ENCODE measurements around the gene C9orf85.

DNA sequence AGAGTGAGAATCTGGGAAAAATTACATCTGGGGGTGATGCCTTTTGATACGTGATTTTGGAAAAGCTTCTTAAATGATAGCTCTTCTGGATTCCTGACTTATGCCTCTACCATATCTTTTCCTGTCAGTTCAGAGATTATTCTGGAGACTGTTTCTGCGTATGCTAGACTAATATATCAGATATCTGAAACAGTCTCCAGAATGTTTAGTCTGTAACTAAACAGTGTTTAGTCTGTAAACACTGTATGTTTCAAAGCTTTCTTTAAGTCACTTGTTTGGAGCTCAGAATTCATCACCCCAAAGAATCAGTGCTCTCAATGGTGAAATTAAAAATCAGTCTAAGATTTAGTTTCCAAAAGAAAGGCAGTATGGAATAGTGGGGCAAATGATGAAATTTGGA is 19.7 kb downstream of the C9orf85 start:
- TF ChIP-seq, protein P1, sequence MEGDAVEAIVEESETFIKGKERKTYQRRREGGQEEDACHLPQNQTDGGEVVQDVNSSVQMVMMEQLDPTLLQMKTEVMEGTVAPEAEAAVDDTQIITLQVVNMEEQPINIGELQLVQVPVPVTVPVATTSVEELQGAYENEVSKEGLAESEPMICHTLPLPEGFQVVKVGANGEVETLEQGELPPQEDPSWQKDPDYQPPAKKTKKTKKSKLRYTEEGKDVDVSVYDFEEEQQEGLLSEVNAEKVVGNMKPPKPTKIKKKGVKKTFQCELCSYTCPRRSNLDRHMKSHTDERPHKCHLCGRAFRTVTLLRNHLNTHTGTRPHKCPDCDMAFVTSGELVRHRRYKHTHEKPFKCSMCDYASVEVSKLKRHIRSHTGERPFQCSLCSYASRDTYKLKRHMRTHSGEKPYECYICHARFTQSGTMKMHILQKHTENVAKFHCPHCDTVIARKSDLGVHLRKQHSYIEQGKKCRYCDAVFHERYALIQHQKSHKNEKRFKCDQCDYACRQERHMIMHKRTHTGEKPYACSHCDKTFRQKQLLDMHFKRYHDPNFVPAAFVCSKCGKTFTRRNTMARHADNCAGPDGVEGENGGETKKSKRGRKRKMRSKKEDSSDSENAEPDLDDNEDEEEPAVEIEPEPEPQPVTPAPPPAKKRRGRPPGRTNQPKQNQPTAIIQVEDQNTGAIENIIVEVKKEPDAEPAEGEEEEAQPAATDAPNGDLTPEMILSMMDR (IDR thresholded peaks at IDR 0.05) = no peak
- no peak for TF ChIP-seq POLR2A (IDR thresholded peaks at IDR 0.05)
